Mucosa of descending colon (tissue), 3 donors: ENCODE data around the gene GABRB1. TPM values are rescaled to one million over a fixed set of nuclear protein-coding genes. Genes with fewer than 3 reads are reported as not detected.
A peak's percentile ranks its signal among the peaks of the same experiment; 100 is the strongest.

Source experiments
- ATAC-seq: fragments of 200-7000 bp; cut with Tn5 transposase; one replicate; pipeline ENCODE4 v1.9.1; 2020; ENCODE audit warnings: mild to moderate bottlenecking, moderate library complexity
- DNase-seq, 3 donors: peaks; one replicate each; pipeline ENCODE4 v3.0.0-alpha.2; 2020
- H3K36me3 ChIP-seq: fragments of 200-600 bp; one replicate; pipeline ENCODE4 v1.8.0; 2021; ENCODE audit warnings: low read depth, mild to moderate bottlenecking
- H3K4me1 ChIP-seq: fragments of 200-600 bp; one replicate; pipeline ENCODE4 v1.8.0; 2021; ENCODE audit warnings: low read depth, mild to moderate bottlenecking
- H3K4me3 ChIP-seq: fragments of 200-600 bp; one replicate; pipeline ENCODE4 v1.8.0; 2021; ENCODE audit warnings: mild to moderate bottlenecking
- H3K9me3 ChIP-seq: fragments of 200-600 bp; one replicate; pipeline ENCODE4 v1.8.0; 2021; ENCODE audit warnings: mild to moderate bottlenecking
- CTCF ChIP-seq: fragments of 200-600 bp; IDR thresholded peaks from one replicate; pipeline ENCODE4 v1.8.0; 2022; ENCODE audit warnings: antibody characterized with exemption, mild to moderate bottlenecking
- intact Hi-C, 2 donors: fragments of 100-400 bp; cut with DNase I in 1 of 2; cut with micrococcal nuclease in 1 of 2; formaldehyde crosslinking; loops; one replicate each; pipeline versions ENCODE4 v1.11.0 to v1.11.1; 2022; cut with DNase I, micrococcal nuclease
- total RNA-seq, 3 donors: library from RNA; stranded (reverse); fragmentation: NEBNext Ultra II Directional in 2 of 3; extraction: Animal tissue kit (Norgen Biotek cat#: 25700) in 2 of 3; gene quantifications; one replicate each; pipeline versions ENCODE4 v1.2.1 to v1.2.4, GENCODE V29; 2021 to 2023
- donor health status: DM: no; HTN: no; CAD: no; lungs with moderate emphysema.
- donor health status: DM: no; HTN: no; CAD: no.
- donor health status: DM: no; HTN: yes; CAD: no.

GABRB1 gene
- total RNA-seq, 3 donors from 2014 or later: 0.55 to 0.84 (median 0.82) TPM

GRCh38 chr4:47073647-47074046 is 42.3 kb downstream of the GABRB1 start:
- no peak overlapping the region for H3K4me3 ChIP-seq
- TF ChIP-seq CTCF: no peak
- ATAC-seq (no peak), DNase-seq (no peak)
- no peaks in the 10 kb centered on the region for H3K4me1 ChIP-seq
- no peaks in the 10 kb centered on the region for H3K9me3 ChIP-seq
- intact Hi-C loops: no loop called here
- H3K36me3 ChIP-seq: no peaks in the 10 kb centered on the region

DNA sequence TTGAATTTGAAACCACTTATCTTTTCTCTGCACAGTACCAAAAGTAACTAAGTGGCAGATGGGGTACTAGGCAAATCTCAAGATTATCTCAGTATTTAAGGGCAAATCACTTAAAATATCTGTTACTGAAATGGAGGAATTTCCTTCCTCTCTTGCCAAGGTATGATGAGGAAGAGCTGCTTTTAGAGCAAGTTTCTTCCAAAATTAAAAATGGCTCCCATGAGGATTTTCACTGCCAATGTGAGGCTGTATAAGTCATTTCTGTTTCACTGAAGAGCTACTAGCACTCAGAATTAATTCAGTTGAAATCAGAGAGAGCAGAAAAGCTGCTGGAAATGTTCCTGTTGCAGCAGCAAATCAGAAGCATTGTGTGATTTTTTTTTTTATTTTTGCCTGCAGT is 43.4 kb downstream of the GABRB1 start:
- H3K4me3 ChIP-seq: no peak overlapping the region
- no peak for TF ChIP-seq CTCF
- intact Hi-C loops: no loop called here
- no peaks in the 10 kb centered on the region for H3K36me3 ChIP-seq
- H3K4me1 ChIP-seq: no peaks in the 10 kb centered on the region
- H3K9me3 ChIP-seq: no peaks in the 10 kb centered on the region
- no peak for DNase-seq
- no peak for ATAC-seq

- Histone ChIP-seq H3K36me3 (no peaks in the 10 kb centered on the region), H3K4me1 (no peaks in the 10 kb centered on the region), H3K9me3 (no peaks in the 10 kb centered on the region), H3K4me3 (no peak overlapping the region)
- TF ChIP-seq CTCF: no peak
- no peak for DNase-seq
- ATAC-seq: no peak
- intact Hi-C loops: no loop called here
These were observed 43.9 kb downstream of the GABRB1 start for GRCh38 chr4:47075262-47075661.

DNA sequence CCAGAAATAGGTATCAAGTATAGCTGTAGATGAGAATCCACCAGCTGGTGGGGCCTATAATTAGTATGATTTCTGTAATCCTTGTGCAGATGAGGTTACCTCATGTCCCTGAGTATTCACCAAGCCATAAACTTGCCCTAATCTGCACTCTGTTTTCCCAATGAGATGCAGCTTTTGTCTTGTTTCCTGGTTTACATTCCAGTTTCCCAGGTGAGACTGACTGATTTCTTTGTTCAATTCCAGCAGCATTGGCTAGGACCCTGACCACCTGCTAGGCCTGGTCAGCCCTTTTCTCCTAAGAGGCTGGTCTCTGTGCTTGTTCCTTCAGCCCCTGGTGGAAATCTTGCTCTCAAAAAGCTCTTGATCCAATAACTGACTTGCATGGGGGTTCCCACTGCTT is 44.6 kb downstream of the GABRB1 start:
- intact Hi-C loops: no loop called here
- ATAC-seq: peak; percentile 66
- DNase-seq: no peak

GRCh38 chr4:47084111-47084510 is 52.7 kb downstream of the GABRB1 start:
- Histone ChIP-seq H3K4me3 (no peak overlapping the region), H3K4me1 (no peaks in the 10 kb centered on the region), H3K9me3 (no peaks in the 10 kb centered on the region), H3K36me3 (no peaks in the 10 kb centered on the region)
- no peak for TF ChIP-seq CTCF
- ATAC-seq (no peak), DNase-seq (no peak)
- intact Hi-C loops: no loop called here

More for the DNA sequence above, 44.6 kb downstream of the GABRB1 start:
- H3K9me3 ChIP-seq: no peaks in the 10 kb centered on the region
- no peaks in the 10 kb centered on the region for H3K36me3 ChIP-seq
- no peak overlapping the region for H3K4me3 ChIP-seq
- no peak for TF ChIP-seq CTCF
- H3K4me1 ChIP-seq: no peaks in the 10 kb centered on the region

- DNase-seq (no peak), ATAC-seq (no peak)
- Histone ChIP-seq H3K4me1 (no peaks in the 10 kb centered on the region), H3K4me3 (no peak overlapping the region), H3K36me3 (no peaks in the 10 kb centered on the region), H3K9me3 (no peaks in the 10 kb centered on the region)
- TF ChIP-seq CTCF: no peak
- intact Hi-C loops: no loop called here
These were observed 53.4 kb downstream of the GABRB1 start for GRCh38 chr4:47084795-47085194.
